Right lobe of liver (tissue), 4 donors: ENCODE data around the gene CRACDL.

Experiments
- POLR2A ChIP-seq: fragments of 450-650 bp; IDR thresholded peaks from one replicate; pipeline ENCODE4 v1.6.1; 2017; ENCODE audit warnings: antibody characterized with exemption, mild to moderate bottlenecking
- TF ChIP-seq, protein P1 (sequence below), 4 donors: fragments of 200-600 bp in 3 of 4; fragments of 450-650 bp in 1 of 4; IDR thresholded peaks; one replicate each; pipeline versions ENCODE4 v1.5.1 to v1.8.0; 2016 to 2022; ENCODE audit warnings: antibody characterized with exemption in 4 of 4, mild to moderate bottlenecking in 2 of 4
- donor health status: DM: no; HTN: no; CAD: no.
- donor health status: DM: no; HTN: no; CAD: no.
- donor health status: DM: no; HTN: yes; CAD: no.

DNA sequence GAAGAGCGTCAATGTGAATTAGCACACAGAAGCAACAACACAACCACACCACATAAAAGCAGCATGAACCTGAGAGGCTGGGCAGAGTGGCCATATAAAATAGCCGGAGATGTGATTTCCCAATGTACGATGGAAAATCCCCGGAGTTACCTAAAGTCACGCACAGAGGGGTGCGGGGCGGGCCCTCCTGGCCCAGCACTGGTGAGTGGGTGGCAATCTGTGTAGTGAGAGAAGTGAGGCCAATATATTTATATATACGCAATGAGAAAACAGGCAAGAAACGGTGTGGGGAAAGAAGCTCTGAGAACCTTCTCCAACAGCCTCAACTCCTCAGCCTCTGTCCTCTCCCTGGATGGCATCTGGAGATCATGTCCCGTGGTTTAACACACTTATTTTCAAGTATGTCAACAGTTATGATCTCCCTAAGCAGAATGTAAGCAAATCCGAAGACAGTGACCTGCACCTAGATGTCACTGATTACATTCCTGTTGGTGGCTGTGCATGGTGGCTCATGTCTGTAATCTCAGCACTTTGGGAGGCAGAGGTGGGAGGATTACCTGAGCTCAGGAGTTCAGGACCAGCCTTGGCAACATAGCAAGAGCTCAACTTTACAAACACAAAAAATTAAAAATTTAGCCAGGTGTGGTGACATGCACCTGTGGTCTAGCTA lies 41.6 kb downstream of the CRACDL start:
- TF ChIP-seq, protein P1, sequence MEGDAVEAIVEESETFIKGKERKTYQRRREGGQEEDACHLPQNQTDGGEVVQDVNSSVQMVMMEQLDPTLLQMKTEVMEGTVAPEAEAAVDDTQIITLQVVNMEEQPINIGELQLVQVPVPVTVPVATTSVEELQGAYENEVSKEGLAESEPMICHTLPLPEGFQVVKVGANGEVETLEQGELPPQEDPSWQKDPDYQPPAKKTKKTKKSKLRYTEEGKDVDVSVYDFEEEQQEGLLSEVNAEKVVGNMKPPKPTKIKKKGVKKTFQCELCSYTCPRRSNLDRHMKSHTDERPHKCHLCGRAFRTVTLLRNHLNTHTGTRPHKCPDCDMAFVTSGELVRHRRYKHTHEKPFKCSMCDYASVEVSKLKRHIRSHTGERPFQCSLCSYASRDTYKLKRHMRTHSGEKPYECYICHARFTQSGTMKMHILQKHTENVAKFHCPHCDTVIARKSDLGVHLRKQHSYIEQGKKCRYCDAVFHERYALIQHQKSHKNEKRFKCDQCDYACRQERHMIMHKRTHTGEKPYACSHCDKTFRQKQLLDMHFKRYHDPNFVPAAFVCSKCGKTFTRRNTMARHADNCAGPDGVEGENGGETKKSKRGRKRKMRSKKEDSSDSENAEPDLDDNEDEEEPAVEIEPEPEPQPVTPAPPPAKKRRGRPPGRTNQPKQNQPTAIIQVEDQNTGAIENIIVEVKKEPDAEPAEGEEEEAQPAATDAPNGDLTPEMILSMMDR (IDR thresholded peaks at IDR 0.05): no peak
- TF ChIP-seq POLR2A: no peak
